NCI-H2196 treated with DMSO at 0.1 percent for 48 hours (cell line): Measurements from ENCODE around the gene AP4B1.
"Not testable (repeated sequence)": the region's sequence is repeated elsewhere in the genome, so short reads cannot be mapped to it uniquely, and the experiment has no call there.

Experiments used
- DNase-seq: peaks from one replicate; lab custom pipeline; 2025; ENCODE audit not compliant: unreplicated experiment; lab: John Stamatoyannopoulos, UW

Gene AP4B1

DNA sequence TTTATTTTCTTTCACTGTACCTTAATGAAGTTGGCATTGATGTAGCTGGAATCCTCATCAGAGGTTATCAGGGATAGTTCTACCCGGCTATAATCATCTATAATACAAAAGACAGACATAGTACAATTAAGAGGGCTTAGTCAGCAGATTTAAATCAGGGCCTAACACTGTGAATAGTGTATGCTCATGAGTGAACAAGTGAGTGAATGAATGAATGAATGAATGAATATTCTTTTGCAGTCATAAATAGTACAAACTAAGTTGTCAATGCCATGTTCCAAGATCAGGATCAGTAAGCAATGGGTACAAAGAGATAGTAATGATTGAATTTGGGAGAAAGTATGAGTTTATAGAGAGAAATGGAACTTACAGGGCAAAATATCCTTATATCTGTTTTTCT lies 45.6 kb downstream of the AP4B1 start:
- DNase-seq: no peak

GRCh38 chr1:113858418-113858817 lies 46.2 kb downstream of the AP4B1 start:
- no peak for DNase-seq

- DNase-seq: no peak
These were observed 46.8 kb downstream of the AP4B1 start for GRCh38 chr1:113857776-113858175.

GRCh38 chr1:113856401-113856790 lies 48.2 kb downstream of the AP4B1 start:
- no peak for DNase-seq

DNA sequence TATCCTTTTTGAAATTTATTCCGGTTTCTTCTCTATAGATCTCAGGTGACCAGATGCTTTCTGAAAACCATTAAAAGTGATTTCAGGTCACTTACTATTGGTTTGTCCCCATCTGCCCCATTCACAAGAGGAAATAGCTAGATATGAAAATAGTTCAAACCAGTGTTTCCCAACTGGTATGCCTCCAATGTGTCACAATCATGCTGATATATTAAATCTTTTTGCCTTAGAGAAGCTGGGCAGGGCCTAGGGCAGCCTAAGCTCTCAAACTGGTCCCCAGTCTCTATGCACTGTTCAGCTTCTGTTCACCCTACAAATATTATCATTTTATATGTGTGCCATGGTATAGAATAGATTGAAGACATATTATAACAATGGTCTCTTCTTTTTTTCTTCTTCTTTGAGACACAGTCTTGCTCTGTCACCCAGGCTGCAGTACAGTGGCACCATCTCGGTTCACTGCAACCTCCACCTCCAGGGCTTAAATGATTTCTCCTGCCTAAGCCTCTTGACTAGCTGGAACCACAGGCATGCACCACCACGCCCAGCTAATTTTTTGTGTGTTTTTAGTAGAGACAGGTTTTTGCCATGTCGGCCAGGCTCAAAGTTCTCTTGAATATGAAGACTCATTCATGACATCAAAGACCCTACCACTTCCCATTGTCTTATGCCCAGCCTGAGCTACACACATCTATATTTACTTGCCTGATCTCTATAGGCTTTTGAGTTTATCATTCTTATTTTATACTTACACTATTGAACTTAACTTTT lies 48.8 kb downstream of the AP4B1 start:
- no peak for DNase-seq

GRCh38 chr1:113854234-113854633 lies 50.4 kb downstream of the AP4B1 start:
- DNase-seq: no peak

- not testable (repeated sequence) for DNase-seq
These were observed 51.9 kb downstream of the AP4B1 start for GRCh38 chr1:113852694-113853093.

DNA sequence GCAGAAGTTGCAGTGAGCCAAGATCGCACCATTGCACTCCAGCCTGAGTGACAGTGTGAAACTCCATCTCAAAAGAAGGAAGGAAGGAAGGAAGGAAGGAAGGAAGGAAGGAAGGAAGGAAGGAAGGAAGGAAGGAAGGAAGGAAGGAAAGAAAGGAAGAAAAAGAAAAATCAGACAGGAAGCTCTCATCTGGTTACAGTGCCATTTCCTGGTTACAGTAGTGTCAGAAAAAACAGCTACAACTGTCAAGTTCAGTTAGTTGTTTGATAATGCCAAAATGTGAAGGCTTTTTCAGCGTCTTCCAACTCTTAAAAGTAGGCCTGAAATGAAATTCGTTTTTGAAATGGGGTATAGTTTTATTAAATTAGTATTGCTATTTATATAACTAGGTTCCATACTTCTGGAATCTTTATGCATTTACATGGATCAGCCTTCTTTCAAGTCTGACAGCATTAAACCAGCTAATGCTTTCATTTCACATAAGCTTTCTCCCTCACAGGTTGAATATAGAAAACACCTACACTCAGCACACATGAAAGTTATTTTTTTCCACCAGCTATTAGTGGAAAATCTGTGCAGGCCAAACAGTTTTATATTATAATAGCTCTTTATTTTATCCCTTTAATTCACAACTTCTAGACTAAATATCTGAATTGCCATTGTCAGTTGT lies 54.3 kb downstream of the AP4B1 start:
- no peak for DNase-seq

- no peak for DNase-seq
These were observed 55.5 kb downstream of the AP4B1 start for GRCh38 chr1:113849072-113849471.

DNA sequence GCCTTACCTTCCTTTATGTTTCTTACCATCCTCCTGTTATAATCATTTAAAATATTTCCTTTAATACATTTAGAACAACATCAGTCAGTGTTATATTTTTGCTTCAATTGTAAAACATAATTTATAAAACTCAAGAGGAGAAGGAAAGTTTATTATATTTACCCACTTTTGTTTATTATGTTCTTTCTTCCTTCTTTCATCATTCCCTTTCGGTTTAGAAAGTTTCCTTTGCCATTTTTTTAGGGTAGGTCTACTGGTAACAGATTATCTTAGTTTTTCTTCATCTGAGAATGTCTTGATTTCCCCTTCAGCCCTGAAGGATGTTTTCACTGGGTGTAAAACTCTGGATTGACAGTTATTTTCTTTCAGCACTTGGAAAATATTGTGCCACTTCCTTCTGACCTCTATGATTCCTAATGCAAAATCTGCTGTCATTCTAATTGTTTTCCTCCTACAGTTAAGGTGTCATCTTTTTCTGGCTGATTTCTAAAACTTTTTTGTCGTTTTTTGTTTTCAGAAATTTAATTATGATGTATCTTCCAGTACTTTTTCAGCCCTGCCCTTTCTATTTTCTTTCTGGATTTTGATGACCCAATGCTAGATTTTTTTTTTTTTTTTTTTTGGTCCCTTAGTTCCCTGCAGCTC lies 58.1 kb downstream of the AP4B1 start:
- DNase-seq: no peak
